CD4-positive, alpha-beta T cell treated with Interleukin-17A for 4 hours (primary cell): Measurements from ENCODE around the gene SHPK.

Source experiments
- DNase-seq: peaks from one replicate; pipeline ENCODE4 v3.0.0-alpha.2; 2020; ENCODE audit warnings: mixed read lengths

Gene SHPK

DNA sequence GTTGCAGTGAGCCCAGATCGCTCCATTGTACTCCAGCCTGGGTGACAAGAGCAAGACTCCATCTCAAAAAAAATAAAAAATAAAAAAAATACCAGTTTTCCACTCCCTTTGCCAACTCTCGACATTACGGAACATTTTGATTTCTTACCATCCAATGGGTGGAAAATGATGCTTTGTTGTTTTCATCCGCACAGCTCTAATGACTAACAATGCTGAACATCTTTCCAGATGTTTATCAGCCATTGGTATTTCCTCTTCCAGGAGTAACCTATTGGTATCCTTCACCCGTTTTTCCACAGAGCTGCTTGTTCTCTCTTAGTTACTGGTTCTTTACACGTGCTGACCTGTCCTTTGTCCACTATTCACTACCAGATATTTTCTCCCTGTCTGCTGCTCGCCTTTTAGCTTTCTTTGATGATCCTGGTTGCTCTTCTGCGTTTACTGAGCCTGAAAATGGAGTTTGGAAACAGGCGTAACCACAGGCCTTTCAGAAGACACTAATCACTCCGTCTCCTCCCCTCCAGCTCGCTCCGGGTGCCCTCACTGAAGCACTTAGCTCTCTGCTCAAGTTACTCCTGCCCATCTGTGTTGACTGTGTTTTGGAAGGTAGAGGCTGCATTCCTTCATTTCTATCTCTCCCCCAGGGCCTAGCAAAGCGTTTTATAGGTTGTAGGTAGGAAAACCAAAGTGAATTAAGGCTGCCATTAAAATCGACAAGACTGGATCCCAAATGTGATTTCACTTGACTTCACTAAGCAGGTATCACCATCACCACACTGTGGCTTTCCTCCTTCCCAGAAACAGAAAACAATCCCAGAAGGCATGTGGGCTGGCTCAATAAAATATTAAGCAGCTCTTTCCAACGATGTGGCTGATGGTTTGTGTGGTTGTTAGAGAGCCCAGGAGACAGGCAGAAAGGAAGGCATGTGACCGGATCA, 8.9 kb downstream of the SHPK start:
- DNase-seq: no peak

DNA sequence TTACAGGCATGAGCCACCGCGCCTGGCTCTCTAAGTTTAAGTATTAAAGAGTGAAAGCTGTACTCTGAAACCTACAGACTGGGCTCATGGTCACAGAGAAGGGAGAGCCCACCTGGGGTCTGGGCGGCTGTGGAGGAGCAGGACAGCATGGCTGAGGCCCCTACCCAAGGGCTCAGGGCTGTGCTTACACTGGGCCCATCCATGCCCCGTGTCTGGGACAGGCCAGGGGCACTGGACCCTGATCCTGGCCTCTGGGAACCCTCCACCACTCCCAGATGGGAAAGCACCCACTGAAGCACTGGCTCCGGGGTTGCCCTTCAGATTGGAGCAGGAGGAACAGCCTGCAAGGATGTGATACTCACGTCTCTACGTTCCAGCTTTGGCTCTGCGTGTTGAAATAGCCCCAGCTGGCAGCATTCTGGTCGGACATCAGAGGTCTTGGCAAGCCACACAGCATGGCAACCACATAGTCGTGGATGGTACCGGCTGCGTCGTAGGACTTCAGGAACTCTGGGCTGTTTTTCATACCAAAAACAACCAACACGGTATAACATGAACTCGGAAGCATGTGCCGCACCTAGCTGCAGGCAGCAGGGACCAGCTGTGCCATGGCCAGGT, 13.0 kb downstream of the SHPK start:
- no peak for DNase-seq

- DNase-seq: no peak
Measured at GRCh38 chr17:3621146-3621720, 14.8 kb downstream of the SHPK start.

GRCh38 chr17:3615160-3615870, 20.7 kb downstream of the SHPK start:
- DNase-seq: no peak

- no peak for DNase-seq
Measured at GRCh38 chr17:3613124-3613523, 22.9 kb downstream of the SHPK start.

GRCh38 chr17:3610523-3610922, 25.5 kb downstream of the SHPK start:
- DNase-seq: no peak

DNA sequence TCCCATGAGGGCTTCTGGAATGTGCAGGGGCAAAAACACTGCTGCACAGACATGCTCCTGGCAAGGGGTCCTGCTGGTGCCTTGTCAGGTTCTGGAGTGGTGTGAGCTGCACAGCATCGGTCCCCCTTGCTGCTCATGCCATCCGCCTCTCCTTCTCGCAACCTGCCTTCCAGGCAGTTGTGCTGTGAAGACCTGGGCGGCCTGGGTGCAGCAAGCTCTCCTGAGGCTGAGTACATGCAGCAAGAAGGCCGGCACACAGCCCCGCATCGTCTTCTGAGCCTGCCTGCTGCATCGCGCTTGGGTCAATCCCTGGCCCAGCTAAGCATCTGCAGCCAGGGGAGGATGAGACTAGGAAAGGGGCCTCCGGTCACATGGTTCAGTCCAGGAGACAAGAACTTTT, 26.4 kb downstream of the SHPK start:
- DNase-seq: no peak

DNA sequence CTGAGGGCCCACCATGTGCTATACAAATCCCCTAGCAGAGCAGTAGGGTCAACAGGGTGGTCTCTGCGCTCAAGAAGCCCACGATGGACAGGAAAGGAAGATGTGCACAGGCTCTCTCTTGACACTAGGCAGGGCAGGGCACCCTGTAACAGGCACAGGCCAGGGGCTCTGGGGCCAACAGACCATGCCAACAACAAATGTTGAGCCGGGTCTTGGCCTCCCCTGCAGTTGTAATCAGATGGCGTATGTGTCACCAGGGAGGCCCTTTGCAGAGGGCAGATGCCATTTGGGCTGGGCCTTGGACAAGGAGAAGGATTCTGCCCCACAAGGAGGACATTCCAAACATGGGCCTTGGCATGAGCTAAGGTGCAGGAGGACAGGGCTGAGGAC, 32.2 kb downstream of the SHPK start:
- DNase-seq: no peak

- DNase-seq: no peak
Measured at GRCh38 chr17:3603119-3603869, 32.8 kb downstream of the SHPK start.

DNA sequence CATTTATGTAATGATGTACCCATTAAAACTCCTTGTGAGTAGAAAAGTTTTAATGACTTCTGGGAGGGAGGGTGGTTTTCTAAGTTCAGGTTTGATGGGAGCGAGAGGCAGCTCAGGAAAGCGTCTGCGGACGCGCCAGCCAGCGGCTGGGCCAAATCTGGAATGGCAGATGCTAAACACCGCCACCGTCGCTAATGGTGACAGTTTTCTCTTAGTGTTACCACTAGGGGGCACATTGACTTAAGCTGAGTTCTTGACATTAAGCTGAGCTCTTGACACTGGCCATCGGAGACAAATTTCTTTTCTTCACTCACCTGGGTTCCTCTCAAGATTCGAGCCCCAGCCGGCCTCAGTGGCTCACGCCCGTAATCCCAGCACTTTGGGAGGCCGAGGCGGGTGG, 33.6 kb downstream of the SHPK start:
- DNase-seq: no peak

DNA sequence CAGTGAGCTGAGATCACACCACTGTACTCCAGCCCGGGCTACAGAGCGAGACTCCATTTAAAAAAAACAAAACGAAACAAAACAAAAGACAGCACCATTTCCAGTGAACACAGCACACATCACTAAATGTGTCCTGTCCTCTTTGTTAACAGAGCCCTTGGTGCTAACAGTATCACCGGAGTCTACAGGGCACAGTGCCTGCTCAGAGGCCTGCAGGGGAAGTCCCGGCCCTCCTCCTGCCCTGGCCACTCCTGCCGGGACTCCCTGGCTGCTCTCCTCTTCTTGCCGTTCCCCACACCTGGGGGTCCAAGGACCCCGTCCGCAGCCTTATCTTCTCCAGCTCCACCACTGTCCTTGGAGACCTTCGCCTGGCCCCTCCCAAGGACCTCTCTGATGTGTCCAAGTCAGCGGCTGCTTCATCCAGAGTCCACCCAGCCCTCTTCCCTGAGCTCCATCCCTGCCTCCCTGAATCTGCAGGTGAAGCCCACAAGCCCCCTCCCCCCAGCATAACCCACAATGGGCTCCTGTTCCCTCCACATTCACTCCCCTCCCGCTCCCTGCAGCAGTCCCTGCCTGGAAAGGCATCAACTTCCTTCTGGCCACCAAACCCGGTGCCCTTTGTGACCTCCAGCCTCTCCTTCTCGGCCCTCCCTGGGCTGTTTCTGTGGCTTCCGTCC, 35.4 kb downstream of the SHPK start:
- DNase-seq: no peak

DNA sequence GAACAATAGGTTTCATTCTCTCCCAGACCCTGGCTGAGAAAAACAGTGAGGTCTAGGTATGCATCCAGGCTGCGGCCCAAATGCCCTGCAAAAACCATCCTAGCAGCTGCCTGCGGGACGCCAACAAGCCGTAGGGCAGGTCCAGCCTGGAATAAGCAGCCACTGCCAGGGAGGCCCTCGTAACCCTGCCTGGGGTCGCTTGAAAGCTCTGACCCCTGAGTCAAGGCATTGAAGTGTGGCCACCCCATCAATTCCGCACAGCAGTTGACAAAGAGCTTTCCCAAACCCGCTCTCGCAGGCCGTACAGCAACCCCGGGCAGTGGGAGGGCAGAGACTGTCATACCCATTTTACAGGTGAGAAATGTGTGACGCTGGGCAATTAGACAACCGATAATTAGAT, 38.0 kb downstream of the SHPK start:
- DNase-seq: no peak

DNA sequence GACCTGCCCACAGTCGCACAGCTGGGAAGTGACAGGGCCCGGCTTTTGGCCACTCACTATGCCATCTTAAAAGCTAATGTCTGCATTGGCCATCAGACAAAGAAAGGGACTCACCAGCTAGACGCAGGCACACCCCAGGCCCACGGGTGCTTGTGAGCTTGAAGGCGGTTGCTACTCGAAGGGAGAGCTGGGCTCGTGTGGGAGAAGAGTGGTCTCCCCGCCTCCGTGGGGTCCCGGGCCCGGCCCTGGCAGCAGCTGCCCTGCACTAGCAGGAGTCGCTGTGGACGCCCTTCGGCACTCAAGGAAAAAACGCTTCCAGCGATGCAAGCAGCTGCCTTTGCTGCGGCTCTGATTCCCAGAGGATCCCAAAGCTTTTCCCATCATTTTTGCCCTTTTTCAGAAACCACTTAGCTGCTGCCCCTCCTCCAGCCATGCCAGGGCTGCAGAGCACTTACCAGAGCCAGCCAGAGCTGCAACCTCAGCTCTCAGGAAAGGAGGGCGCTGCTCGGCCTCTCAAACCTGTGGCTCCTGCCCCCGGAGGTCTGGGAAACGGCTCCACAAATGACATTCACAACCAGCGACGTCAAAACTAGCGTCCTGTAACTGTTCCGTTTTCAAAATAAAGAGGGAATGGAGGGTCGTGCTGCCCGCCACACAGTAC, 39.1 kb downstream of the SHPK start:
- DNase-seq: no peak

GRCh38 chr17:3594976-3595375, 41.1 kb downstream of the SHPK start:
- no peak for DNase-seq

DNA sequence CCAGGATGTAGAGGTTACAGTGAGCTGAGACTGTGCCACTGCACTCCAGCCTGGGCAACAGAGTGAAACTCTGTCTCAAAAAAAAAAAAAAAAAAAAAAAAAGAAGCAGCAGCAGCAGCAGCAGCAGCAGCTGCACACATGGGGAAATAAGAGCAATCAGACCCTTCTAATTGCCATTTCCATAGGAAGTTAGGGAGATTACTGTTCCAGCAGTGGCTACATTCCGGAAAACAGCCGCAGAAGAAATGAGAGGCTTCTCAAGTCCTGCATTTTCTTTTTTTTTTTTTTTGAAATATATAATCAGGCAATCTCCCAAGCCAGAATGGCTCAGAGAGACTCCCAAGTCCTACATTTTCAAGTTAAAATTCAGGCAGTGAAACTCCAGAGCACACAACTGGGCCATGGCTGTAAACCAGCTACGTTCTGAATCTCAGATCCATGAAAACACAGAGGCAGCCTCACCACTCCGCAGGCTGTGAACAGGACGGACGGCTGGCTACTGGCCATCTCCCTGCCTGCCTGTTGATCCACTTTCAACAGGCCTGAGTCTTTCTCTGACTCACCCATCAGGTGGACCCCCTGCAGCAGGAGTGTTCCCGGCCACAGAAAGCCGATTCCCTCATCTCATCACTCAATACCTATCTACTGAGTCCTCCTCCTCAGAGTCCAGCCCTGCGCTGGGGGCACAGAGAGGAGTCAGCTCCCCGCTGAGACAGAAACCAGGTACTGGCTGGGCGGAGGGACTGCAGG, 41.8 kb downstream of the SHPK start:
- no peak for DNase-seq

DNA sequence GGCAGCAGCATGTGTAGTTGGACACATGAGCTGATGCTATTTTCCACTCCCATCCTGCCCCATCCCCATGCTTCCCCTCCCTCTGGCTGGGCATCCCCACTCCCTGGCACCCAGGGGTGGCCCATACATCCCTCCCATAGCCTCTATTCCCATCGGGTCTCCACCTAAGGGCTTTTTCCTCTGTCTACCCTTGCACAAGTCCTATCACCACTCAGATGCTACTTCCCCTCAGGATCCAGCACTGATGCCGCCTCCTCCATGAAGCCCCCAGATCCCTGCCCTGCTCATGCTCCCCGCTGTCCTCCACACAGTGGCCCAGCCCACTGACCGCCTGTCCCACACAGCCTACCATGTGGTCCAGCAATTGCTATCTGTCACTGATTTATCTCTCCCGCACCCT, 42.7 kb downstream of the SHPK start:
- DNase-seq: no peak

- DNase-seq: no peak
Measured at GRCh38 chr17:3592216-3592860, 43.7 kb downstream of the SHPK start.

GRCh38 chr17:3590768-3591167, 45.3 kb downstream of the SHPK start:
- DNase-seq: no peak

DNA sequence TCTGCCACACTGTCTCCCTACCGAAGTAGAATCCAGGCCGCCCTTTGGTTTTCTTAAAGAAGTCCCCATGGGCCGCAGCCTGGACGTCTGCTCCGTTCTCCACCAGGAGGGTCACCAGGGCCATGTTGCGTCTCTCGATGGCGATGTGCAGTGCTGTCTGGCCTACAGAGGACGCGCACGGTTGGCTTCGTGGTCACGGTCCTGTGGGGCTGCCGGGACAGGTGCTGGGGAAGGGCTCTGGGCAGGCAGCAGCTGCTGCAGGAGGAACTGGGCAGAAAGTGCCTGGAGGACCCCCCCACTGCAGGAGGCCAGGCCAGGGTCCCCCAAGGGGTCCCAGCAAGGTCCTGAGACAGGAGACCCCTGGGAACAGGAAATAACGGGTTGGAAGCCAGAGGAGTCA, 45.8 kb downstream of the SHPK start:
- no peak for DNase-seq

- DNase-seq: no peak
Measured at GRCh38 chr17:3589784-3590183, 46.3 kb downstream of the SHPK start.
